NCI-H748 (cell line): Measurements from ENCODE around the gene PIAS4.

Source experiments
- DNase-seq: peaks from one replicate; lab custom pipeline; 2025; ENCODE audit not compliant: unreplicated experiment; lab: John Stamatoyannopoulos, UW

PIAS4 gene

GRCh38 chr19:4069331-4069959 lies 61.9 kb downstream of the PIAS4 start:
- DNase-seq, result no peak

GRCh38 chr19:4071610-4072009 lies 64.1 kb downstream of the PIAS4 start:
- no peak for DNase-seq

GRCh38 chr19:4075373-4075772 lies 67.8 kb downstream of the PIAS4 start:
- no peak for DNase-seq

GRCh38 chr19:4077007-4077374 lies 69.5 kb downstream of the PIAS4 start:
- DNase-seq, result no peak

GRCh38 chr19:4077800-4078684 lies 70.5 kb downstream of the PIAS4 start:
- no peak for DNase-seq

GRCh38 chr19:4080473-4080872 lies 72.9 kb downstream of the PIAS4 start:
- no peak for DNase-seq

- DNase-seq, result no peak
Observed at GRCh38 chr19:4081441-4082129, 74.0 kb downstream of the PIAS4 start.

- DNase-seq, result no peak
Observed at GRCh38 chr19:4082172-4082571, 74.6 kb downstream of the PIAS4 start.

GRCh38 chr19:4083677-4084546 lies 76.4 kb downstream of the PIAS4 start:
- DNase-seq, result no peak

GRCh38 chr19:4084547-4084877 lies 77.0 kb downstream of the PIAS4 start:
- no peak for DNase-seq

GRCh38 chr19:4086411-4086867 lies 78.9 kb downstream of the PIAS4 start:
- no peak for DNase-seq

- DNase-seq, result no peak
Observed at GRCh38 chr19:4087787-4088679, 80.5 kb downstream of the PIAS4 start.

GRCh38 chr19:4088975-4089374 lies 81.4 kb downstream of the PIAS4 start:
- DNase-seq, result no peak
